HL-60/S4 (cell line): ENCODE results near the gene A1BG.

Experiments used
- in situ Hi-C: fragments of 300-500 bp; cut with MboI; formaldehyde crosslinking; loops from 2 replicates; pipeline ENCODE4 v1.14.3; 2022; ENCODE audit warnings: low sequenced_read_pairs

The A1BG gene

GRCh38 chr19:58305065-58305931, 48.0 kb downstream of the A1BG start, which contains the start of gene ERVK3-1:
ERVK3-1 (plus strand) TSS chr19:58305377; CDS start chr19:58312169, 6,792 bp downstream.
- in situ Hi-C loops: no loop called here

GRCh38 chr19:58304748-58305064, 48.6 kb downstream of the A1BG start:
- in situ Hi-C loops: no loop called here

DNA sequence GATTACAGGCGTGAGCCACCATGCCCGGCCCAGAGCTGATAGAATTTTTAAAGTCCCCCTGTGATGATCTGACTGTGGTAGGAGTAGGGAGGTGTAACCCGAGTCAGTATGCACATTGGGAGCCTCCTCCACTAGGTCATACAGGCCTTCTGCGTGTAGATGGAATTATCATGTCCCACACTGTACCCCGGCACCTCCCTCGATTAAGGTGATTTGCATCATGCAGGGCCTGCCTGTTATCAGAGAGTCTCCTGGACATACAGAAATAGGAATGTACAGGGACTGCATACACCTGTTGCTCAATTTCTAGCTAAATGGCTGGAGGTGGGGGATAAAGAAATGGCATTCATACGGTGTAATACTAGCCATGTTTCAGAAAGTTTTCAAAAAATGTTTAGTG, 49.0 kb downstream of the A1BG start:
- in situ Hi-C loops: no loop called here

- in situ Hi-C loops: no loop called here
Measured at GRCh38 chr19:58300620-58301019, 52.7 kb downstream of the A1BG start.

DNA sequence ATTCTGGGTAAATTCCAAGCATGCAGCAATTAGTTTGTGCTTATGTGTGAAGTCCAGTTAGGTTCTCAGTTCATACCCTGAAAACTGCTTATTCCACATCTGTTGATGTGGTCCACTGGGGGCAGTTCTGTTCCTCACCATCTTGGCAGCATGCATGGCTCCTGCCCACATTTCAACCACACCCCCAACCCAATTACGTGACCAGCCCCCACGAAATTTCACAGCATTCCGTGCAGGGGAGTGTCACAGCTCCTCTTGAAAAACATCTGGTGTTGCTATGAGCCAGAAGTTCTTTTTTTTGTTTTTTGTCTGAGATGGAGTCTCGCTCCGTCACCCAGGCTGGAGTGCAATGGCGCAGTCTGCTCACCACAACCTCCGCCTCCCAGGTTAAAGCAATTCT, 57.2 kb downstream of the A1BG start:
- in situ Hi-C loops: no loop called here
